ENCODE results near the gene TMEM215.

Gene TMEM215

GRCh38 chr9:32742296-32742695, 41.0 kb upstream of the TMEM215 start:
- Histone ChIP-seq H4K5ac (ENCODE audit: low read length) (no peak overlapping the region), H4K8ac (ENCODE audit: low read depth, low read length) (no peak overlapping the region), H3K27me3 (ENCODE audit: insufficient read depth, low read length, poor library complexity) (no peaks in the 10 kb centered on the region), H3K79me2 (ENCODE audit: control insufficient read depth, insufficient read depth, low read length) (no peaks in the 10 kb centered on the region), H3K18ac (ENCODE audit: low read length) (no peak overlapping the region), H2BK5ac (ENCODE audit: low read length) (no peak overlapping the region), H3K9ac (ENCODE audit: low read length) (no peak overlapping the region), H3K4me3 (ENCODE audit: low read length) (no peak overlapping the region), H3K36me3 (ENCODE audit: control insufficient read depth, insufficient read depth, low read length) (no peaks in the 10 kb centered on the region), H3K79me1 (ENCODE audit: low read length) (no peaks in the 10 kb centered on the region), H3K4ac (ENCODE audit: low read depth, low read length) (no peak overlapping the region), H2AK5ac (ENCODE audit: low read length) (no peak overlapping the region), H3K27ac (ENCODE audit: low read depth, low read length) (no peak overlapping the region), H2BK120ac (ENCODE audit: low read depth, low read length) (no peak overlapping the region), H3K23ac (ENCODE audit: low read length) (no peak overlapping the region), H3K4me1 (ENCODE audit: control insufficient read depth, low read depth, low read length) (no peaks in the 10 kb centered on the region), H3K4me2 (ENCODE audit: low read length) (no peak overlapping the region), H3K56ac (ENCODE audit: low read length) (no peak overlapping the region), H2BK15ac (replicated peaks; ENCODE audit: low read depth) (no peak overlapping the region)
- DNase-seq: no peak
- WGBS (ENCODE audit: extremely low coverage, insufficient coverage, low lambda C conversion rate): no CpG with 5 or more reads among the region's 2 CpGs

DNA sequence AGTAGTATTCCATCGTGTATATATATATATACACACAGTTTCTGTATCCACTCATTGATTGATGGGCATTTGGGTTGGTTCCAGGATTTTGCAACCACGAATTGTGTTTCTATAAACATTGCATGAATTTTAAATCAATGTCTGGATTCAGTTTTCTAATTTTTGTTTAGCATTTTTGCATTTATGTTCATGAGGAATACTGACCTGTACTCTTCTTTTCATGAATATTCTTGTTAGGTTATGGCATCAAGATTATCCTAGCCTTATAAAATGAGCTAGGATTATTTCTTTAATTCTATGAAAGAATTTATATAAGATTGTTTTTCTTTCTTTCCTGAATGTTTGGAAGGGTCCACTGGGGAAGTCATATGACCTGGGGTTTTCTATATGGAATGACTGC, 35.3 kb upstream of the TMEM215 start:
- Histone ChIP-seq H3K79me2 (ENCODE audit: control insufficient read depth, insufficient read depth, low read length) (no peaks in the 10 kb centered on the region), H3K36me3 (ENCODE audit: control insufficient read depth, insufficient read depth, low read length) (no peaks in the 10 kb centered on the region), H3K4me2 (ENCODE audit: low read length) (no peak overlapping the region), H2BK120ac (ENCODE audit: low read depth, low read length) (no peak overlapping the region), H3K79me1 (ENCODE audit: low read length) (no peaks in the 10 kb centered on the region), H4K5ac (ENCODE audit: low read length) (no peak overlapping the region), H2BK15ac (replicated peaks; ENCODE audit: low read depth) (no peak overlapping the region), H3K27ac (ENCODE audit: low read depth, low read length) (no peak overlapping the region), H2AK5ac (ENCODE audit: low read length) (no peak overlapping the region), H3K4ac (ENCODE audit: low read depth, low read length) (no peak overlapping the region), H4K8ac (ENCODE audit: low read depth, low read length) (no peak overlapping the region), H3K18ac (ENCODE audit: low read length) (no peak overlapping the region), H3K23ac (ENCODE audit: low read length) (no peak overlapping the region), H2BK5ac (ENCODE audit: low read length) (no peak overlapping the region), H3K9ac (ENCODE audit: low read length) (no peak overlapping the region), H3K27me3 (ENCODE audit: insufficient read depth, low read length, poor library complexity) (no peaks in the 10 kb centered on the region), H3K56ac (ENCODE audit: low read length) (no peak overlapping the region), H3K4me1 (ENCODE audit: control insufficient read depth, low read depth, low read length) (no peaks in the 10 kb centered on the region), H3K4me3 (ENCODE audit: low read length) (no peak overlapping the region)
- DNase-seq: no peak
- WGBS (ENCODE audit: extremely low coverage, insufficient coverage, low lambda C conversion rate): no CpG with 5 or more reads among the region's 2 CpGs

GRCh38 chr9:32755730-32756129, 27.6 kb upstream of the TMEM215 start:
- H3K36me3 ChIP-seq (ENCODE audit: control insufficient read depth, insufficient read depth, low read length): no peaks in the 10 kb centered on the region
- H4K8ac ChIP-seq (ENCODE audit: low read depth, low read length): no peak overlapping the region
- no peak overlapping the region for H2BK120ac ChIP-seq (ENCODE audit: low read depth, low read length)
- no peaks in the 10 kb centered on the region for H3K79me2 ChIP-seq (ENCODE audit: control insufficient read depth, insufficient read depth, low read length)
- WGBS (ENCODE audit: extremely low coverage, insufficient coverage, low lambda C conversion rate): no CpG with 5 or more reads among the region's 22 CpGs
- no peak overlapping the region for H3K4me2 ChIP-seq (ENCODE audit: low read length)
- H2AK5ac ChIP-seq (ENCODE audit: low read length): no peak overlapping the region
- no peak overlapping the region for H4K5ac ChIP-seq (ENCODE audit: low read length)
- H3K27ac ChIP-seq (ENCODE audit: low read depth, low read length): no peak overlapping the region
- DNase-seq: no peak
- no peaks in the 10 kb centered on the region for H3K4me1 ChIP-seq (ENCODE audit: control insufficient read depth, low read depth, low read length)
- no peak overlapping the region for H3K4me3 ChIP-seq (ENCODE audit: low read length)
- H3K9ac ChIP-seq (ENCODE audit: low read length): no peak overlapping the region
- no peak overlapping the region for H2BK15ac ChIP-seq (replicated peaks; ENCODE audit: low read depth)
- H3K27me3 ChIP-seq (ENCODE audit: insufficient read depth, low read length, poor library complexity): no peaks in the 10 kb centered on the region
- no peak overlapping the region for H3K18ac ChIP-seq (ENCODE audit: low read length)
- no peaks in the 10 kb centered on the region for H3K79me1 ChIP-seq (ENCODE audit: low read length)
- H3K23ac ChIP-seq (ENCODE audit: low read length): no peak overlapping the region
- H2BK5ac ChIP-seq (ENCODE audit: low read length): no peak overlapping the region
- H3K4ac ChIP-seq (ENCODE audit: low read depth, low read length): no peak overlapping the region
- H3K56ac ChIP-seq (ENCODE audit: low read length): no peak overlapping the region

- Histone ChIP-seq H3K23ac (ENCODE audit: low read length) (no peak overlapping the region), H3K56ac (ENCODE audit: low read length) (no peak overlapping the region), H3K27me3 (ENCODE audit: insufficient read depth, low read length, poor library complexity) (no peaks in the 10 kb centered on the region), H3K79me2 (ENCODE audit: control insufficient read depth, insufficient read depth, low read length) (no peaks in the 10 kb centered on the region), H3K36me3 (ENCODE audit: control insufficient read depth, insufficient read depth, low read length) (no peaks in the 10 kb centered on the region), H2BK15ac (replicated peaks; ENCODE audit: low read depth) (no peak overlapping the region), H2BK5ac (ENCODE audit: low read length) (no peak overlapping the region), H3K4ac (ENCODE audit: low read depth, low read length) (no peak overlapping the region), H3K9ac (ENCODE audit: low read length) (no peak overlapping the region), H2BK120ac (ENCODE audit: low read depth, low read length) (no peak overlapping the region), H3K4me2 (ENCODE audit: low read length) (no peak overlapping the region), H3K4me3 (ENCODE audit: low read length) (no peak overlapping the region), H3K27ac (ENCODE audit: low read depth, low read length) (no peak overlapping the region), H2AK5ac (ENCODE audit: low read length) (no peak overlapping the region), H4K5ac (ENCODE audit: low read length) (no peak overlapping the region), H4K8ac (ENCODE audit: low read depth, low read length) (no peak overlapping the region), H3K79me1 (ENCODE audit: low read length) (no peaks in the 10 kb centered on the region), H3K18ac (ENCODE audit: low read length) (no peak overlapping the region), H3K4me1 (ENCODE audit: control insufficient read depth, low read depth, low read length) (no peaks in the 10 kb centered on the region)
- no peak for DNase-seq
- WGBS (ENCODE audit: extremely low coverage, insufficient coverage, low lambda C conversion rate): 100% methylated on average over 1 of the region's 5 CpGs
Measured at GRCh38 chr9:32764139-32764538, 19.2 kb upstream of the TMEM215 start.

DNA sequence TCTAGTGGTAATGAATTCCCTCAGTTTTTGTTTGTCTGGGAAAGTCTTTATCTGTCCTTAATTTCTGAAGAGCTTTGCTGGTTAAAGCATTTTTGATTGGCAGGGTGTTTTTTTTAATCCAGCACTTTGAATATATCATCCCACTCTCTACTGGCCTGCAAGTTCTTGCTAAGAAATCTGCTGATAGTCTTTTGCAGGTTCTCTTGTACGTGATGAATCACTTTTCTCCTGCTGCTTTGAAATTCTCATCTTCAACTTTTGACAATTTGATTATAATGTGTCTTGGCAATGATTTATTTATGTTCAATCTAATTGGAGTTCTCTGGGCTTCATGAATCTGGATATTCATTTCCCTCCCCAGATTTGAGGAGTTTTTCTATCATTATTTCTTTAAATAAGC, 8.1 kb upstream of the TMEM215 start:
- Histone ChIP-seq H3K79me2 (ENCODE audit: control insufficient read depth, insufficient read depth, low read length) (no peaks in the 10 kb centered on the region), H3K23ac (ENCODE audit: low read length) (no peak overlapping the region)

DNA sequence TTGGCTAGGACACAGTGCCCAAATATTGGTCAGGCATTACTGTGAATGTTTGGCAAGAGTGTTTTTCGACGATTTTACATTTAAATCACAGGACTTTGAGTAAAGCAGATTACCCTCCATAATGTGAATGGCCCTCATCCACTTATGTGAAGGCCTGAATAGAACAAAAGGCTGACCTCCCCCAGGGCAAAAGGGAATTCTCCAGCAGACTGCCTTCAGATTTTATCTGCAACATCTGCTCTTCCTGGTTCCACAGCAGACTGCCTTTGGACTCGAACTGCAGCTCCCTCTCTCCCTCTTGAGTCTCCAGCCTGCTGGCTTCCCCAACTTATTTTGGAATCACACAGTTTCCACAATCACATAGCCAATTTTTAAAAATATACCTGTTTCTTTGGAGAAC, 7.1 kb upstream of the TMEM215 start:
- no peak overlapping the region for H3K4me3 ChIP-seq (ENCODE audit: low read length)
- no peak overlapping the region for H3K27ac ChIP-seq (ENCODE audit: low read depth, low read length)
- no peak overlapping the region for H3K4me2 ChIP-seq (ENCODE audit: low read length)
- H4K5ac ChIP-seq (ENCODE audit: low read length): no peak overlapping the region
- H3K4ac ChIP-seq (ENCODE audit: low read depth, low read length): no peak overlapping the region
- no peaks in the 10 kb centered on the region for H3K4me1 ChIP-seq (ENCODE audit: control insufficient read depth, low read depth, low read length)
- H3K79me2 ChIP-seq (ENCODE audit: control insufficient read depth, insufficient read depth, low read length): no peaks in the 10 kb centered on the region
- H3K18ac ChIP-seq (ENCODE audit: low read length): no peak overlapping the region
- no peak overlapping the region for H2BK15ac ChIP-seq (replicated peaks; ENCODE audit: low read depth)
- H3K23ac ChIP-seq (ENCODE audit: low read length): no peak overlapping the region
- H3K36me3 ChIP-seq (ENCODE audit: control insufficient read depth, insufficient read depth, low read length): no peaks in the 10 kb centered on the region
- H3K27me3 ChIP-seq (ENCODE audit: insufficient read depth, low read length, poor library complexity): peaks cover 2% of the 10 kb centered on the region
- no peak overlapping the region for H2BK120ac ChIP-seq (ENCODE audit: low read depth, low read length)
- DNase-seq: peak; percentile 34
- H2AK5ac ChIP-seq (ENCODE audit: low read length): no peak overlapping the region
- H2BK5ac ChIP-seq (ENCODE audit: low read length): no peak overlapping the region
- H3K79me1 ChIP-seq (ENCODE audit: low read length): no peaks in the 10 kb centered on the region
- H4K8ac ChIP-seq (ENCODE audit: low read depth, low read length): no peak overlapping the region
- no peak overlapping the region for H3K56ac ChIP-seq (ENCODE audit: low read length)
- WGBS (ENCODE audit: extremely low coverage, insufficient coverage, low lambda C conversion rate): no CpG with 5 or more reads among the region's 3 CpGs
- H3K9ac ChIP-seq (ENCODE audit: low read length): no peak overlapping the region

More for the DNA sequence above, 8.1 kb upstream of the TMEM215 start:
- Histone ChIP-seq H3K9ac (ENCODE audit: low read length) (no peak overlapping the region), H3K27me3 (ENCODE audit: insufficient read depth, low read length, poor library complexity) (no peaks in the 10 kb centered on the region), H4K5ac (ENCODE audit: low read length) (no peak overlapping the region), H3K79me1 (ENCODE audit: low read length) (no peaks in the 10 kb centered on the region), H3K18ac (ENCODE audit: low read length) (no peak overlapping the region), H3K4me3 (ENCODE audit: low read length) (no peak overlapping the region), H2BK15ac (replicated peaks; ENCODE audit: low read depth) (no peak overlapping the region), H3K36me3 (ENCODE audit: control insufficient read depth, insufficient read depth, low read length) (no peaks in the 10 kb centered on the region), H2BK5ac (ENCODE audit: low read length) (no peak overlapping the region), H2AK5ac (ENCODE audit: low read length) (no peak overlapping the region), H3K4ac (ENCODE audit: low read depth, low read length) (no peak overlapping the region), H4K8ac (ENCODE audit: low read depth, low read length) (no peak overlapping the region), H3K56ac (ENCODE audit: low read length) (no peak overlapping the region), H2BK120ac (ENCODE audit: low read depth, low read length) (no peak overlapping the region), H3K4me2 (ENCODE audit: low read length) (no peak overlapping the region), H3K4me1 (ENCODE audit: control insufficient read depth, low read depth, low read length) (no peaks in the 10 kb centered on the region), H3K27ac (ENCODE audit: low read depth, low read length) (no peak overlapping the region)
- no peak for DNase-seq
- WGBS (ENCODE audit: extremely low coverage, insufficient coverage, low lambda C conversion rate): no CpG with 5 or more reads among the region's 1 CpG

All from mesendoderm (in vitro differentiated cells).